ENCODE data around the gene XYLB. TPM values are rescaled to one million over a fixed set of nuclear protein-coding genes. Genes with fewer than 3 reads are reported as not detected.
"Not testable (repeated sequence)": the region's sequence is repeated elsewhere in the genome, so short reads cannot be mapped to it uniquely, and the experiment has no call there.

The XYLB gene
- total and polyA plus RNA-seq, 8 donors: 1.6 to 6.9 (median 4.5) TPM

DNA sequence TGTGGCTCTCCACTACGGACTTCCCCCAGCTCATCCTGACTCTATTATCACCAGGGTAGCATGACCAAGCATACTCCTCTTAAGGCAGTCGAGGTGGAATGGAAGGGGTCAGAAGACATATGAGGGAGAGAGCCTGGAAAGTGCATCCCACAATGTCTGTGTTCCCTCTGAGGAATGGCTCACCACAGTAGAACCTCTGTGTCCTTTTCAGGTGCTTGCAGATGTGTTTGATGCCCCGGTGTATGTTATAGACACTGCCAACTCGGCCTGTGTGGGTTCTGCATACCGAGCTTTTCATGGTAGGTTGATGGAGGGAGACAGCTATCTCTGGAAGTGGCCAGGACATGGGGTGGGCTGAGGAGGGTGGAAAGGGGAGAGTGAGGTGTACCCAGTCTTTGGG, 50.3 kb downstream of the XYLB start:
- TF ChIP-seq, protein P1, sequence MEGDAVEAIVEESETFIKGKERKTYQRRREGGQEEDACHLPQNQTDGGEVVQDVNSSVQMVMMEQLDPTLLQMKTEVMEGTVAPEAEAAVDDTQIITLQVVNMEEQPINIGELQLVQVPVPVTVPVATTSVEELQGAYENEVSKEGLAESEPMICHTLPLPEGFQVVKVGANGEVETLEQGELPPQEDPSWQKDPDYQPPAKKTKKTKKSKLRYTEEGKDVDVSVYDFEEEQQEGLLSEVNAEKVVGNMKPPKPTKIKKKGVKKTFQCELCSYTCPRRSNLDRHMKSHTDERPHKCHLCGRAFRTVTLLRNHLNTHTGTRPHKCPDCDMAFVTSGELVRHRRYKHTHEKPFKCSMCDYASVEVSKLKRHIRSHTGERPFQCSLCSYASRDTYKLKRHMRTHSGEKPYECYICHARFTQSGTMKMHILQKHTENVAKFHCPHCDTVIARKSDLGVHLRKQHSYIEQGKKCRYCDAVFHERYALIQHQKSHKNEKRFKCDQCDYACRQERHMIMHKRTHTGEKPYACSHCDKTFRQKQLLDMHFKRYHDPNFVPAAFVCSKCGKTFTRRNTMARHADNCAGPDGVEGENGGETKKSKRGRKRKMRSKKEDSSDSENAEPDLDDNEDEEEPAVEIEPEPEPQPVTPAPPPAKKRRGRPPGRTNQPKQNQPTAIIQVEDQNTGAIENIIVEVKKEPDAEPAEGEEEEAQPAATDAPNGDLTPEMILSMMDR (IDR thresholded peaks at IDR 0.05): no peak
- intact Hi-C loops (cut with DNase I): no loop called here
- ATAC-seq: no peak
- no peak overlapping the region for H3K4me3 ChIP-seq
- no peaks in the 10 kb centered on the region for H3K4me1 ChIP-seq
- no peak overlapping the region for H3K27ac ChIP-seq
- no peak for FAIRE-seq
- 95 to 98% methylated on average over 5 of the region's 5 CpGs for WGBS, 2 donors
- H3K36me3 ChIP-seq: peaks cover 0 to 9% (median 0%) of the 10 kb centered on the region in 3 donors
- no peaks in the 10 kb centered on the region for H3K9me3 ChIP-seq
- no peaks in the 10 kb centered on the region for H3K27me3 ChIP-seq
- no peak for DNase-seq

DNA sequence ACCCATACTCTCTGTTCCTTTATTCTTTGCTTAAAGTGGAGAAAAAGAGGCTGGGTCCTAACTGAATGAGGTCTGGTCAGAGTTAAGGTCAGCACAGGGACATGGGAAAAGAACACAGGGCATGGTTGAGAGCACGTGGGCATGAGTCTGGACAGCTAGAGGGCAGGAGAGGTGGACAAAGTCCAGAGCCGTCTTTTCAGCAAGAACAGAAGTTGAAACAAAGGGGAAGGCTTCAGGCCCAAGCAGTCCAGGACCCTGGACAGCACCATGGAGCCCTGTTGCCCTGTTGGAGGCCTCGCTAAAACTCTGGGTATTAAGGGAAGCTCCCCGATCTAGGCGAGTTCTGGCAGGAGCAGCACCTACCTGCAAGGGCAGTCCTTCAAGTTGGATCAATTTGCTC, 50.7 kb downstream of the XYLB start:
- H3K36me3 ChIP-seq: peaks cover 0 to 14% (median 0%) of the 10 kb centered on the region in 3 donors
- intact Hi-C loops (cut with DNase I): no loop called here

DNA sequence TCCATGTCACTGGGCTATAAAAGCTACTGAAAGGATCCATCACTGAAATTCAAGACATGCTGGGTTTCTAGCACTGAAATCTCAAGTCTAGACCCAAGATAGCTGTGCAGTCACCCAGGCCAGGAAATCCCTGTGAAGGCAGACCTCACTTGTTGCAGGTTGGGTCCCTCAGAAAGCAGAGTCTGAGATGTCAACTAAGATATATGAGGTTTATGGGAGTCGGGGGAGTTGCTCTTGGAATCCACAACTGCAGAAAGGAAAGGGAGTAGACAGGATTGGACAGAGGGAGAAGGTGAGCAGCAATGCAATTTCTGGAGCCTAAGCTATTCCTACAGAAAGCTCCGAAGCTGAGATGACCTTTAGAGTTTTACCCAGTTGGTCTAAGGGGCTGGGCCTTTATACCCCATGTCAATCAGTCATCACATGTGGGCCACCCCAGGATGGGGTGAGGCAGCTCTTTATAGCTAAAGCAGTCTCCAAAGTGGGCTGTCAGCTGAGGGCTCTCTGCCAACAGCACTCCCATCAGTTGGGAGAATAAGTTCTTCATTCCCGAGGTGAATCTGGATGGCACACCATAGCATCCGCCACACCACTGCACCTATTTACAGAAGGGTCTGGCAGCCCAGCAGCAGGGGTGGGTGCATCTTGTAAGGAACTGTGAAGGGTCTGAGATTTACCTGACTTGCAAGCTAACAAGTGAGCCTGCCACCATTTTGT, 54.8 kb downstream of the XYLB start:
- TF ChIP-seq, protein P1 (IDR thresholded peaks at IDR 0.05): no peak
- 63 to 93% methylated on average over 4 of the region's 4 CpGs for WGBS, 2 donors
- FAIRE-seq (no peak), ATAC-seq (no peak), DNase-seq (no peak)
- no peaks in the 10 kb centered on the region for H3K9me3 ChIP-seq
- H3K4me3 ChIP-seq: no peak overlapping the region
- no peaks in the 10 kb centered on the region for H3K4me1 ChIP-seq
- no peak overlapping the region for H3K27ac ChIP-seq
- intact Hi-C loops (cut with DNase I): no loop called here
- H3K36me3 ChIP-seq: peaks cover 0 to 24% (median 0%) of the 10 kb centered on the region in 3 donors
- H3K27me3 ChIP-seq: no peaks in the 10 kb centered on the region

More for the DNA sequence above, 50.7 kb downstream of the XYLB start:
- DNase-seq: no peak
- Histone ChIP-seq H3K9me3 (no peaks in the 10 kb centered on the region), H3K4me1 (no peaks in the 10 kb centered on the region), H3K4me3 (no peak overlapping the region), H3K27ac (no peak overlapping the region), H3K27me3 (no peaks in the 10 kb centered on the region)
- ATAC-seq: peak in 2 of 4 donors; percentile 26 to 60
- FAIRE-seq: no peak
- WGBS, 2 donors: 63 to 68% methylated on average over 5 of the region's 5 CpGs
- TF ChIP-seq, protein P1 (IDR thresholded peaks at IDR 0.05): no peak

DNA sequence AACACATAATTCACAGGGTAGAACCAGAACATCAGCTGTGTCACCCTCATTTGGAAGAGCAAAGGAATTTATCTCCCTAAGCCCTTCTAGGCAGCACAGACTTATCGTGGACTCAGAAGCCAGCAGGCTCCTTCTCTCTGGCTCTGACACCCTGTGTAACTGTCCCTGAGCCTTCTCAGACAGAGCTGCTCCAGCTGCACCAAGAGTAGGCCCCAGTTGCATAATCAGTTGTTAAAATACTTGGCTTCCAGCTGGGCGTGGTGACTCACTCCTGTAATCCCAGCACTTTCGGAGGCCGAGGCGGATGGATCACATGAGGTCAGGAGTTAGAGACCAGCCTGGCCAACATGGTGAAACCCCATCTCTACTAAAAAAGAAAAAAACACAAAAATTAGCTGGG, 57.7 kb downstream of the XYLB start:
- TF ChIP-seq, protein P1 (IDR thresholded peaks at IDR 0.05): no peak
- H3K4me3 ChIP-seq: no peak overlapping the region
- peaks cover 0 to 24% (median 0%) of the 10 kb centered on the region in 3 donors for H3K36me3 ChIP-seq
- ATAC-seq (peak in 3 of 4 donors; percentile 28 to 69 (median 36)), DNase-seq (no peak), FAIRE-seq (no peak)
- intact Hi-C loops (cut with DNase I): no loop called here
- H3K27ac ChIP-seq: no peak overlapping the region
- no peaks in the 10 kb centered on the region for H3K9me3 ChIP-seq
- 75 to 100% methylated on average over 5 of the region's 5 CpGs for WGBS, 2 donors
- no peaks in the 10 kb centered on the region for H3K27me3 ChIP-seq
- no peaks in the 10 kb centered on the region for H3K4me1 ChIP-seq

DNA sequence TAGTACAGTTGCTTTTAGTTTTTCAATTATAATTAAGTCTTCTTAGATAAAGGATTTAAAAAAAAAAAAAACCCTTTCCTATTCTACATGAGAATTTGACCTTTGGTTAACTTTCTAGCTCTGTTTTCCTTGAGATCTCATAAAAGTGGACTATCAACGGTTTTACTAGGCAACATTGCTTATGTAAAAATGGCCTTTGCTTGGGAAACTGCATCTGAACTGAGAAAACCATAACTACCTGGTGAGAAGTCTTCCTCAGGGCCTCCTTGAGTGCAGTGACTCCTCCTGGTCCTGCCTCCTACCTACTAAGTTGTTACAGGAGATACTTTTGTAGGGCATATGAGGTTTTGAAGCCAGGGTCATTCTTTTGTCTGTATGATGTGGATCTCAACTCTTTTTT, 65.0 kb downstream of the XYLB start:
- Histone ChIP-seq H3K4me3 (no peak overlapping the region), H3K9me3 (no peaks in the 10 kb centered on the region), H3K27ac (no peak overlapping the region), H3K36me3 (no peaks in the 10 kb centered on the region), H3K4me1 (no peaks in the 10 kb centered on the region), H3K27me3 (no peaks in the 10 kb centered on the region)
- WGBS, 2 donors: 77 to 79% methylated on average over 1 of the region's 1 CpG
- TF ChIP-seq, protein P1 (IDR thresholded peaks at IDR 0.05): no peak
- DNase-seq (no peak), ATAC-seq (no peak), FAIRE-seq (no peak)
- intact Hi-C loops (cut with DNase I): no loop called here

DNA sequence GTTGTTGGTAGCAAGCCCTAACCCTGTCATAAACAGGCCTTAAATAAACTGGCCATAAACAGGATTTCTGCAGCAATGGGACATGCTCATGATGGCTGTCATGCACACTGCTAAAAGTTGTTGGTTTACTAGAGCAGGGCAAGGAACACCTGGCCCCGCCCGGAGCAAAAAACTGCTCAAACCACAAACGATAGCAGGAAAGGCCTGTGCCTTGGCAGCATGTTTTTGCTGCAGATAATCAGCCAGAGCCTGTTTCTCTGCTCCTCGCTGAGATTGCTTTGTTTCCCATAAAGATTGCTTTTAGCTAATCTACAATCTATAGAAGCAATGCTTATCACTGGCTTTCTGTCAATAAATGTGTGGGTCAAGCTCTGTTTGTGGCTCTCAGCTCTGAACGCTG, 74.2 kb downstream of the XYLB start:
- H3K4me1 ChIP-seq; H3K27ac ChIP-seq; H3K27me3 ChIP-seq; intact Hi-C loops (cut with DNase I); H3K4me3 ChIP-seq; ATAC-seq; H3K9me3 ChIP-seq; H3K36me3 ChIP-seq; DNase-seq; FAIRE-seq: not testable (repeated sequence)
- 52 to 82% methylated on average over 5 of the region's 5 CpGs for WGBS, 2 donors

Measured in pancreas (tissue), 10 donors.